Superior temporal gyrus (tissue), 1 donor: ENCODE measurements around the gene SPON1.

Experiments used
- DNase-seq: peaks from one replicate; pipeline ENCODE4 v3.0.0-alpha.2; 2016; ENCODE audit errors: extremely low spot score

Gene SPON1

DNA sequence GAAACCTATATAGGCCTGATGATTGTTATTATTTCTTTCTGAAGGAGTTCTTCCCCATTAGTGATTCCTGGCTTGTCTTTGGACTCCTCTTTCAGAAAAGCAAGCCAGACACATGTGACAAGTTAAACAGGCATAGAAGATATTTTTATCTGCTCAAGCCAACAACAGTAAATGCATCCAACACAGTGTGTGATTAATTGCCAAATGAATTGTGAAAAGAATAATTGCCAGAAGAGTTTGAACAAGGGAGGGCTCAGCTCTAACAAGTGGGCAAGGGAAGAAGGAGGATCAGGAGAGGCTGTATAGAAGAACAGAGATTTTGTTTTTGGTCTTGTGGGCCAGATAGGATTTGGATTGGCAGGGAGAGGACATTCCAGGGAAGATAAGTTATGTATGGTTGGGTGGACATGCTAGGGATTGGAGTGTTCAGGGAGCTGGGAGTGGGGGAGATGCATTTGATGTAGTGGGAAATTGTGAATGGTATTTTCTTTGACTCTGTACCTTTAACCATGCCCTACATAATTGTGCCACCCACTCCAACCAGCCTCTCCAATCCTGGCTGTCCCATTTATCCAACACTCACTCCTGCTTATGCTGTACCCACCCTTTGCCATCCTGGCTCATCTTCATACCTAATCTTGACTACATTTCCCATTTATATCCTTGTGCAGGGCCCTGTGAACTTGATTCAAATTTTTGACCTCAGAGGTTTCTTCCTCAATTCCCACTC lies 223.7 kb downstream of the SPON1 start:
- no peak for DNase-seq

DNA sequence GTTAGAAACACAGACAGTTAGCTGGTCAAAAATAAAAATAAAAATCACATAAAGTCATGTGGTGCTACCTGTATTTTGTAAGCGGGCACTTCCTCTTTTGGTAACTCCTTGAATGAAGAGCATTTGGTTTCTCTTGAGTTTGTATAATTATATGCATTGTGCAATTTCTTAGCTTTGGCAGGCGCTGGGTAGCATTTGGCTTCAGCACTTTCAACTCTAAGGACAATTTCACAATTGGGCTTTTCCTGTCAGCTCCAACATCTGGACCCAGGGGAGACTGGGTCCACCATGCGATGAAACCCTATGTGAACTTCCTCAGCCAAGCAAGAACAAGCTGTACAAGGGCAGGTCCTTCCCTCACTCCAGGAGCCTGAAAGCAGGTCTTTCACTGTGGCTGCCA lies 227.4 kb downstream of the SPON1 start:
- DNase-seq: no peak

DNA sequence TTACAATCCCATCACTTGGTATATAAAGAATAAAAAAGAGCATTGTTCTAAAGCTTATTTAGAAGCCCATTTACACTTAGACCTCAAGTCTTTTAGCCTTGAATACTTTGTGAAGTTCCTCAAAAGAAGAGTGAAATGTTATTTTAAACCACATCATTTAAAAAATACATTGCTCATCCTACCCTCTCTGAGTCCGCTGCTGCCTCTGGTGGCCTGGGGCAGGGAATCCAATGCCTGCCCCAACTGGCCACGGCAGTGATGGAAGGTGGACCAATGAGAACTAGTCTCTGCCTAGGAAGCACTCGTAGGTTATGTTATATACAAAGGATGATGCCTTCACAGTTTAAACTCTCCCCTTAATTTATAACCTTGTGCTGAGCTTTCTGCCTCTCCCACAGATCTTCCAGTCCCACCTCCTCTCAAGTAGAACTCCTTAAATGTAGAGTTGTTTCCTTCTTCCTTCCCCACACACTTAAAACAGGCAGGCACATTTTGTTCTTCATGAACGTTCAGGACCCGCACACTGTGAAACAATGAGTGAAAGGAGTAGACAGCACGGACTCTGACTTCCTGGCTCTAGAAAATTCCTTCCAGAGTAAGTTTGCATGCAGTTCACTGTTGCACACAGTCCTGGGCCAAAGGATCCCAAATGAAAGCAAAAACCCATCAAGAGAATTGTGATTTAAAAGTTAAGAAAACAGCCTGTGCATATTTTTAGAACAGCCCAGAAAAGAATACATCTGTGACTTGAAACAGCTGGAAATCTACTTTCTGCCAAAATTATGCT lies 228.7 kb downstream of the SPON1 start:
- DNase-seq: no peak

DNA sequence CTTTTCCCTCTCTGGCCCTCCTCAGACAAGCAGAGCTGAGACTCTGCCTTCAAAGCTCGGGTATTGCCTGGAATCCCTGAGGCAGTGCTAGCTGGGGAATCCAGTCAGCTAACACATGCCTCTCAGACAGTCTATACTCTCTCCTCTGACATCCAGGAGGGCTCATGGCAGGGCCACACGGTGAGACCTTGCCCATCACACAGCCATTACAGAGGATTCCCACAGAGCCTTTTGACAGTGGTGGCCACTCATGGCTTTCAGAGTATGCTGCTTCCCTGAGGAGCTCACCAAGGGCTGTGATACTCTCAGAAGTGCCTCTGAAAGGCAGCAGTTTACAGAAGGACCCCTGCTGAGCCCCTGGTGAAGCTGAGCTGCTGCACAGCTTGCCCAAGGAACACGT lies 231.1 kb downstream of the SPON1 start:
- DNase-seq: no peak

DNA sequence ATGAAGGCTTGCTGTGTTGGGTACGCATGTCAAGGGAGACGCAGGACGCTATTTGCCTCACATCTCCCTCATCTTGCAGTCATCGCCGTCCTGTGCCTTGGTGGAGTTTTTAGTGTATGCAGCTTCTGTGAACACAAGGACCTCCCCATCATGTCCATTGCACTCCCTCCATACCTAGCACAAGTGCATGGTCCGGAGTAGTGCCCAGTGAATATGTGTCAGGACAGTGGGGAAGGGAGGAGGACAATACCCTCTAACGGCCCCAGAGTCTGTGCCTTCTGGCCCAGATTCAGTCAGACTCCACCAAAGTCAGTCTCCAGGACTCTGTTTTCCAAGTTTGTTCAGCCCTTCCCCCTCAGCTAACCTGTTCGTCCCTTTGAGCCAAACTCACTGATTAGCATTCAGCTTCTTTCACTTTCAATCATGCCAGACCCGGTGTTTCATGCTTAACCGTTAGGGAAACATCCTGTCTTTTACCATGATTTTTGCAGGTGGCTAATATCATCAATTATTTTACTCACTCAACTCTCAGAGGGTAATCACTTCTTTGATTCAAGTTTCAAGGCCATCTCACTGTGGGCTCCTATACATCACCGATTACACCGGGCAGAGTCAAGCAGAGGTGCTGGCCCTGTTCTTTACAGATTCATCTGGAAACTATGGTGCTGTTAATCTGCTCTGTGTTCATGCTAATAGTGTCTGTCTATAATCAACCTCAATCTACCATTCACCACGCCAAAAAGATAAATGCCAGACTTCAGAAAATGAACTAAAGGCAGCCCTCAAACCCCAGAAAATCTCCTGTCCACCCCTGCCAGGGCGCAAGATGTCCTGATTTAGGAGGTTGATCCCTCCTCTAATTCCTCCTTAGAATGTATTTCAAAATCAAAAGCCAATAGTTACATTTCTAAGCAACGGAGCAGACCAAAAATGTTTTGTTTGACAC lies 240.0 kb downstream of the SPON1 start:
- DNase-seq: no peak

DNA sequence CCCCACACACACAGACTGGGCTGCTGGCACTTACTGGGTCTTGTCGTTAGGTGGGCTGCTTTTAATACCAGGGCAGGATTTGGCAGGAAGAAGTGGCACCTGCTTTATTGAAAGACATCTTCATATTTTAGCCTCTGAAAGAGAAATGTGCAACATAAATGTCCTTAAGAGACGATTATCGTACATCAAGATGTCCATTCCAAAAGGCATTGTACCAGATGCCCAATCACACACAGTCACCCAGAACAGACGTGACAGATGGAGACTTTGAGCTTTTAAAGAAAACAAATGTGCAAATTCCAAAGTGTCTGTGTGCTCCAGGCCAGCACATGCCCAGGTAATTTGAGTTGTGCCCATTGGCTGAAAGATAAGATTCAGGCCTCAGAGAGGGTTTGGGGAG lies 240.8 kb downstream of the SPON1 start:
- DNase-seq: no peak

DNA sequence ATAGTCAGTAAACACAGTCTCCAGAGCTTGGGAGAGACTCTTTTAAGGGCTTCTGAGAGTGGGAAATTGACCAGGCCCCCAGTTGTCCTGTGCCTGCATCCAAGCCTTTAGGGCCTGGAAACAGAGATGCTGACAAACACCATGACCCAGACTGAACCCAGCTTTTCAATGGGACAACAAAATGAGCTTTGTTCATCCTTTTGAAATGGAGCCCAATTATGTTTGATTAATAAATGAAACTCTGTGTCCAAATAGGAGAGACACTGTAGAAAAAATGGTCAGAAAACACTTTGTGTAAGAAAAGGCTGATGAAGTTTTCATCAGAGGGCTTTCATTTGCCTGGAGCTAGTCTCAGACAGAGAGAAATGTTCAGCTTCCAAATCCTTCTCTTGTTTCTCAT lies 250.5 kb downstream of the SPON1 start:
- peak; percentile 57 for DNase-seq

DNA sequence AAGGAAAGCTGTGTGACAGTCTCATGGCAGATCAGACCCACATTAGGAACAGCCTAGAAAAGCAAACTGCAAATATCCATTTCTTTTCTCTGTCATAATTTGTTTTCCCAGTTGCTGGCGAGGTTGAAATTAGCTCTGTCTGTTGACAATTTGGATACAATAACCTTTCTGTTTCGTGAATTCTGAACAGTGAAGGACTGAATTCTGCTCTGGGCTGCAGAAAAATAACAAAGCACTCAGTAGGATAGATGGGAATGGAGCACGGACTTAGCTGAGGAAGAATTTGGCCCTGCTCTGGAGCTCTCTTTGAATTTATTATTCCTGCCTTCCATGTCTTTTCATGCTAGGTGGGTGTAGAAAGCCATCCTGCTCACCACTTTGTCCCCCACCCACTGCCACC lies 256.2 kb downstream of the SPON1 start:
- no peak for DNase-seq

DNA sequence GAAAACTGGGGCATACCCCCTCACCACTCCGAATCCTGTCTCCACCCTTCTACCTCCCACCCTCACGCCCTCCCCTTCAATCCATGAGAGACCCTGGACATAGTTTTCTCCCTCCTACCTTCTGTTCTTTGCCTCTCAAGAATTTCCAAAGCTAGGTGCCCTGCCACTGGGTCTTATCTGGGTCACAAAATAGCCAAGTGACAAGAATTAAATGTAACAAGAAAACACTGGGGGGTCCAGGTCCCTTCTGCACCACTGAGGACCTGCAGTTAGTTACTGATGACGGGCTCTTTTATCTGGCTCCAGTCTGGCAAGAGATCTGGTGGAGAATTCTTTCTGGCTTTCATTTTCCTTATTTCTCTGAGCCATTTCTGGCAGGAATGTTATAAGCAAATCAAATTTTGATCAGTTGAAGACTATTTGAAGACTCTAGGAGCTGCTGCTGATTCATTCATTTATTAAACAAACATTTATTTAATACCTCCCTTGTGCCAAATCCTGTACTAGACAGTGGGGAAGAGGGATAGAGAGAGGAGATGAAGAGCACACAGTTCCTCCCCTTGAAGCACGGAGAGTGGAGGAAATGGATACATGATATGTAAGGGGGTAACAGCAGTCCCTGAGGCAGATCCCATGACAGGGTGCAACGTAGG lies 261.2 kb downstream of the SPON1 start:
- no peak for DNase-seq

DNA sequence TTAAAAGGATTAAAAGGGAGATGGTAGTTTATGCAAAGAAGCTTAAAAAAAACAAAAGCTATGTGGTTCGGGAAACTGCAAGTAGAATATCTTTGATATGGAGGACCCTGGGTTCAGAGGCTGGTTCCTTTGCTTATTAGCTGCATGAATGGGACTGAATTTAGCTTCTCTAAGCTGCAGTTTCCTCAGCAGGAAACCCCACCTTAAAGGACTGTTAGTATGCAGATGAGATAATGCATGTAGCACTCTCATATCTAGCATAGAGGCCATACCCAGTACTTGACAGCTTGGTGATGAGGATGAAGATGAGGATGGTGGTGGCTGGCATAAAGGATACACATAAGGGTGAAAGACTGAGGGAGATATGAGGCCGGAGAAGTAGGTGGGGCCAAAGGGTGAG lies 261.9 kb downstream of the SPON1 start:
- DNase-seq: no peak

DNA sequence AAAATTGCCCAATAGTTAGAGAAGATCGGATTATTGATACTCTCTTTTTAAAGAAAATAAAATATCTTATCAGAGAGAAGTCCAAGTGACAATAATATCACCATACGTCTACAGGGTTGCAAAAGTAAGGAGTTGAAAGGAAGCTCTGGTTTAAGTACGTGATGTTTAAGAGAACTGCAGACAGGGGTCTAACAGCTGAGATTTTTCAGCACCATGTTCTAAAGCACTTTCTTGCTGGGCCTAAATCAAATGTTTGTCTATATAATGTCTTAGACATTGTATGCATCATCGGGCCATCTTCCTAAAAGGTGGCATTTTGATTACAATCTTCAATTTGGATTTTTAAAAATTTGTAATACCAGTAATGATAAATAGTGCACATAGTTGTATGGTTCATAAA lies 263.1 kb downstream of the SPON1 start:
- no peak for DNase-seq

DNA sequence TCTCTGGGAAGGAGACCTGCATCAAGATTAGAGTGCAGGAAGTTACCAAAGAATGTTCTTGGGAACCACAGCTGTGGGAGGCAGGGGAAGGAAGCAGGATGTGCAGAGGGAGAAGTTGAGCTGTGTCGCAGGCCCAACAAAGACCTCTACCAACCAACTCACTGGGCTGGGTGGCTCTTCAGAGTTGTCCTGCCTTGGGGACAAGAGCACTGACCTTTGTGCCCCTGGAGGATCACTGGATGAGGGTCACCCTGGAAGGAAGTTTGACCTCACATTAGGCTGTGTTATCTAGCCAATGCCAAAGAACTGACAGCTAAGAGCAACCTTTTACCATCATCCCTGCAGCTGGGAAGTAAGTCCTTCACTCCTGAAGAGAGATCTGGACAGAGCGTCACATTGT lies 265.8 kb downstream of the SPON1 start:
- DNase-seq: no peak

DNA sequence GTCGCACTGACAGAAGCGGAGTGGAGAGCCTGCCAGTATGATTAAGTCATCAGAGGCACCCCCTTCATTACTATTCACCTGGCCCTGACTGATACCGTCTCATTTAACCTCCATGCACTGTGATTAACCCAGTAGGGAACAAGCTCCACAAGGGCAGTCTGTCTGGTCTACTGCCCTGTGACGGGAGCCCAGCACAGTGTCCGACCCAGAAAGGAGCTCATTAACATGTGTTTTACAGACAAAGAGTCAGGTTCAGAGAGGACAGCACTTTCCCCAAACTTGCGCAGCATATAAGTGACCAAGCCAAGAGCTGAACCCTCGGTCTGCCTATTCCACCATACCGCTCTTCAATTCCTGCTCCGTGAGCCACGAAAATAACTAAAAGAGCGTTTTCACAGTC lies 266.9 kb downstream of the SPON1 start:
- DNase-seq: no peak

DNA sequence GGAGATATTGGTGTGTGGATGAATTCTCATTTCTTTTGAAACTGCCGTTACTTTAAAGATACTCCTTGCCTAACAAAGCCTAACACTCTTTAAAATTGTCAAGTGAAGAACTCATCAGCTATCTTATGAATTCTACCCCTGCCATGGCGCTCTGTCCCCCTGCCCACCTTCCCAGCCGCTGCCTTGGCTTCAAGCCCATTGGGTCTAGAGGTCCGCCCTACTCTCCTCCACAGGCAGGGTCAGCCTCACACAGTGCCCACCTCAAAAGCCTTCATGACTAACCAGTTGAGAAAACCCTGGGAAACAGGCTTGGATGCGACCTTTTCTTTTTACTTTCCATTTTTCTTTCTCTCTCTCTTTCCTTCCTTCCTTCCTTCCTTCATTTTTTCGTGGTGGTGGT lies 267.9 kb downstream of the SPON1 start:
- DNase-seq: no peak

DNA sequence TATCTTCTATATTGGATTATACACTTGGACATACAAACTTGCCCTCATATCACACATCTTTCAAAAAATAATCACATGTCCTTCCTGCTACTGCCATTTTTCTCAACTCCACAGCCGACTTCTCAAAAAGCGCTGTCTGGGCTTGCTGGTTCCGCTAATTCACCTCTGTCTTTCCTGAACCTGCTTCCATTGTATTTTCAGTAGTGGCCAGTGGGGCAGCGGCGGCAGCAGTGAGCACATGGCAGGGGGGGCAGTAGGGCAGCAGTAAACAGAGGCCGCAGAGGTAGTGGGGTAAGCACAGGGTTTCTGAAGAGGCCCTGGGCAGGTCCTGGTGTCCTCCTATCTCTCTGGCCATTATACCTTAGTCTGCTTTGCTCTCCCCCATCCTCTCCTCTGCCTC lies 270.1 kb downstream of the SPON1 start:
- DNase-seq: no peak

DNA sequence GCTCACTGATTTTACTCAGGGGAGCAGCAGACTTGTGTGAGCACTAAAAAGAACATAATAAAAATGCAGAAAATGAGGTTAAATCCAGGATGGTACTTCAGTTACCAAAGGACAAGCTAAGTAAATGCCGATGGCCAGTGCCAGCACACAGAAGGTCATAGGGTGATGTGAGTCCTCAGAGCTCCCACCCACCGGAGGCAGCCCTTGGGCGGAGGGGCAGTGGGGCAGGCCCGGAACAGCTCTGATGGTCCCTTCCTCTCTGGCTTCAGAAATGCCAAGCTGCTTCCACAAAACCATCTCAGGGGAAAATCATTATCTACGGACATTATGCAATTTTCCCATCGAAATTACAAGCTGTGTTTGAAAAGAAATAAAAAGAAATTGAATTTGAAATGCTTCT lies 271.9 kb downstream of the SPON1 start:
- no peak for DNase-seq

DNA sequence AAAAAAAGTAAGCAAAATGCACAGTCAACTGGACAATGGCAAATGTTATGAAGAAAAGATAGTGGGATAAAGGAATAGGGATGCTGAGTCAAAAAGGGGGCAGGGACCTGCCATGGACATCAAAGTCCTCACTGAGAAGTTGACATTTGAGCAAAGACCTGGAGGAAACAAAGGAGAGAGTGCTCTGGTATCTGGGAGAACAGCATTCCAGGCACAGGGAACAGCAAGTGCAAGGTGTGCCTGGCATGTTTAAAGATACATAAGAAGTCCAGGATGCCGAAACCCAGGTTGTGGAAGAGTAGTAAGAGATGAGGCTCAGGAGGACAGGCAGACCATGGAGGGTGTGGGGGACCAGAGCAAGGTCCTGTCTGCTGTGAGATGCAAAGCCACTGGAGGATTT lies 273.2 kb downstream of the SPON1 start:
- DNase-seq: no peak

DNA sequence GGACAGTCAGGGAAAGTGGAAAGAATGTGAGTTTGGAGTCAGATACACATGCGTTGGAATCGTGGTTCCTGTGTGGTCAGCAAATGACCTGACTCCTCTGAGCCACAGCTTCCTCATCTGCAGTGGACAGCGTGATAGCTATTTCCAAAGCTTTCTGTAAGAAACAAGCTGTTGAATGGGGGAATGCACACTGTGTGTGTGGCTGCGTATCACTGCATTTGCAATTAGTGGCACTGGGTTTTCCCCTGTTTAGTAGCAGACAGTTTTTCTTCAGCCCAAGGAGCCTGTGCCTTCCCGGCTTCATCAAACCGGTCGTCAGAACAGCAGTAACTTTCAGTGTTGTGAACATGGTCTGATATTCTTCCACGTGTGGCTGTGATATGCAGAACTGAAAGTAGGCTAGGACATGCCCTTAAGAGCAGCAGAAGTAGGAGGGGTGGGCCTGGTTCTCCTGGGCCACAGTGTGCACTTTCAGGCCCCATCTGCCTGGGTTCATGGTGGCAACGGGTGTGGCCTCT lies 275.0 kb downstream of the SPON1 start:
- peak; percentile 44 for DNase-seq

DNA sequence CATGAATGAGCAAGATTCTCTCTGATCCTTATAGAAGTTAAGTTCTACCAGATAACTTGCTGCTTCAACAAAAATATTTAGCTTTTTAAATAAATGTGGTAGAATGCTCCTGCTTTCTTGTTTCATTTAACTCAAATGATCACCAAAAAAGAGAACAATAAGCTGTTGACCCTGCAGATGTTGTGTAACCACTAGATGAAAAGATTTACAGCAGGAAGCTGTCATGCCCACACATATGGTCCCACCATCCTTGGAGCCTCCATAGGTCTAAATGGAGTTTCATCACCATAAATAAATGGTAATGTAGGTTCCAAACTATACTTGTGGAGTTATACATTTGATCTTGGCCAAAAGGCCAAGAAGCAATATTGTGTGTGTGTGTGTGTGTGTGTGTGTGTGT lies 277.7 kb downstream of the SPON1 start:
- no peak for DNase-seq

DNA sequence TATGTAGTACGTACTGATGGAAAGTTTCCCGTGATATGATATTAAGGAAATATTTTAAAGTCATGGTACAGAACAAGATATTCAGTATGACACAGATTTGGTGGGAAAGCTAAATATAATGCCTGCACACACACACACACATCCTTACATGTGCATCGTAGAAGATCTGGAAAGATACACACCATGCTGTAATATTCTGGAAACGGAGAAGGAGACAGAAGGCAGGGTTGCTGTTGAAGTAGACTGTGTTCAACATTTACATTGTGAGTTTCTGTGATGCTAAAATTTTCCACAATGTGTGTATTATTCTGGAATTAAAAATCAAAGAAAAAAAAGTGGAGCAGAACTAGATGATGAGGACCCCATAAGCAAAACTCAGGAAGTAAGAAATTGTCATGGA lies 278.4 kb downstream of the SPON1 start:
- no peak for DNase-seq

DNA sequence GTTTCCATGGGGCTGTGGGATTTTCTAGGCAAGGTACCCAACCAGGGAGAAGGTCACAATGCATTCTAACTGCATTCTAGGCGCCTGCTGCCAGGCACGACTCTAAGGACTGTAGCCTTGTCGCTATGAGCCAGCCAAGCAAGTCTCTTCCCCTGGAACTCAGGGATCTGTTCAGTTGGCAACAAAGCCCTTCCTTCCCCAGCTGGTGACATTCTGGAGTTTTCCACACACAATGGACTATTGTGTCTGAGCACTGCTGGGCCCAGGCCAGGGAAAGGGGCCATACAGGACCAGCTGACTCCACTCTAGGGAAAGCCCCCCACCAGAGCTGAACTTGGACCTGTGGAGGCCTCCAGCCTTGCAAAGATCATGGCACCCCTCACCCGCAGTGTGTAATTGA lies 279.7 kb downstream of the SPON1 start:
- DNase-seq: peak; percentile 57

DNA sequence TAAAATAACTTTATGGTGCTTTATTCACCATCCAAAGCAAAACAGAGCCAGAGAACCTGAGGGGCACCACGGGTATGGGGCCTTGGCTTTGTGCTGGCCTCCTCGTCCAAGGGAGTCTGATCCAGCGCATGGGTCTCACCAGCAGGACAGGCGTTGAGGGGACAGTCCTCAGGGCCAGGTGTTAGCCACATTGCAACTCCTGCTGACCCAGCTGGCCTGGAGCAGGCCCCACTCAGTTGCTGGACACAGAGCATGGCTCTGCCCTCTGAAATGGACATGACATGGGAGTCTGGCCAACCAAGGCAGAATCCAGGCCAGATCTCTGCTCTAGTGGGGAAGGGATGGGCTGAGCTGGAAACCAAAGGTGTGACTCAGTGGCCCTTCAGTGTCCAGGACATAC lies 280.2 kb downstream of the SPON1 start:
- no peak for DNase-seq
